GM19468 (cell line): Measurements from ENCODE around the gene ZNF182.
"Not testable (repeated sequence)": the region's sequence is repeated elsewhere in the genome, so short reads cannot be mapped to it uniquely, and the experiment has no call there.

Source experiments
- ATAC-seq: cut with Tn5 transposase; IDR thresholded peaks from one replicate; pipeline ENCODE4 v1.9.1; 2021; ENCODE audit warnings: mild to moderate bottlenecking, moderate library complexity, moderate number of reproducible peaks; ENCODE audit not compliant: unreplicated experiment; ENCODE audit errors: extremely low read depth

Gene ZNF182

DNA sequence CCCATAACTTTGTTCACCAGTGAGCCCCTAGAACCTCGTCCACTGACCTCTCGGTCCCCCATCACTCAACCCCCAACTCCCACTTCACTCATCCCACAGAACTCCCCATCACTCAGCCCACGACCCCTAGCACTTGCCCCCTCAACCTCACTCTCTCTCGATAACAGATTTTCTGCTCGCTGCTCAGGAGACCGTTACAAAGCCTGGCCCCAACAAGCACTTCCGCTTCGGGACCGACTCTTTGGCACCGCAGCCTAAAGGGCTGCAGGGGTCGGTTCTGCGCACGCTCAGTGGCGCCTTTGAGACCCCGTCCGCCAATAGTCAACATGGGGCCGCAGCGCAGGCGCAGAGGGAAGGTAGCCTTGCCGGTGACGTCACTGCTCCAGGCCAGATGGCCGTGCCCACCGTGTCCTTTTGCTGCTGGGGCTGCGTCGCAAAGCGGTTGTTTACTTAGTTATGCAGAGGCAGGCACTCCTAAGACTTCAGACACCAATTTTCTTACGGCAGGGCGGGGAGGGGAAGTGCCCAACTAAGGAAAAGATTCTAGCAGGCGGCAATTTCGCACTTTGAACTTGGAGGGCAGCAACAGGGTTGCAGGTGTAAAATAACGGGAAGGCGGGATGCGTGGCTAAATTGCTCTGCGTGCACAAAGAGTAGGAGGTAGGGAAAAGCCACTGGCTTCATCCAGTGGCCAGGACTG is at the start of gene ZNF182:
Gene ZNF182, minus strand, starts transcription at position 232 of the 700 bp plus-strand sequence. CDS start 1,380 bp downstream, outside the sequence.
- peak; percentile 87 for ATAC-seq

DNA sequence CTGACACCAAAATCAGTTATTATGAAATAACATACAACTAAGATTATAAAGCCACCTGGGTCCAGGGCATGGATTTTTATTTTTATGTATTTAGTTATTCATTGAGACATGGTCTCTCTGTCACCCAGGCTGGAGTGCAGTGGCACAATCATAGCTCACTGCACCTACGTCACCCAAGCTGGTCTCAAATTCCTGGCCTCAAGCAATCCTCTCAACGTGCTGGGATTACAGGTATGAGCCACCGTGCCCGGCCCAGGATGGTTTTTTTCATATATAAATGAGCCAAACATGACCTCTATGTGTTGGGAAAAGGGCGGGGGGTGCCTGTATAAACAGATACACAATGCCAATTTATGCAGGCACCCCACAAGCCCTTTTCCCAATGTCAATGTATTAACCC is 43.1 kb upstream of the ZNF182 start:
- ATAC-seq, result no peak

DNA sequence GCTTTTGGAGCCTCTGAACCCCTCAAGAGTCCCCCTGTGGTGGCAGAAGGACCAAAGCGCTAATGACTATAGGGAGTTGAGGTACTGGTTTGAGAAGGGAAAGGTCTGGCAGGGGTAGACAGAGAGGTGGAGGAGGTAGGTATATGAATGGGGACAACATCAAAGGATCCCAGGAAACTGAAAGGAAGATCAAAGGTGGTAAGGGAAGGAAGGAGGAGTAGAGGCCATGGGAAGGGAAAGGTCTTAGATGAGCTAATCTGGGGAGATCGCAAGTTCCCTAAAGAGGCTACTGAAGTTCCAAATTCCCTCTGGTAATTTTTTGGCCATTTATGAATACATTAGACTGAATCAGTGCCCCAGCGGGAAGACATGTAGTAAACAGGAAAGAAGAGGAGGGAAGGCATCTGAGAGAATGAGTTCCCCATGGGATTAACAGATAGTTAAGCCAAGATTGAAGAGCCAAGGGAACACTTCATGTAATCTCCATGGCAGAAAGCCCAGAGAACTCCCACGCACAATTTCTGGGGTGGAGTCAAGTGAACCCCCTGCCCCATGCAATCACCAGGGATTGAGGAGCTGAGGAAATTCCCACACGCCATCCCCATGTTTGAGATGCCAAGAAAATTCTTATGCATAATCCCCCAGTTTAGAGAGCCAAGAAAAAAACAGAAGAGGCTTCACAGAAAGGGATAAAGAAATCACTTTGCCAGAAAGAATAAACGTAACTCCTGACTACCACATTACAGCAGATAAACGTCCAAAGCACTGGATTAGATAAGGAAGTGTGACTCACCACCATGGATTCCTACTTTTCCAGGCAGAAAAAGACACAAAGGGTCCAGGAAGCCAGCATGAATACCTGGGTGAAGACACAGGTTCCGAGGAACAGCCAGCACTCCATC is 41.9 kb upstream of the ZNF182 start:
- ATAC-seq, result no peak

DNA sequence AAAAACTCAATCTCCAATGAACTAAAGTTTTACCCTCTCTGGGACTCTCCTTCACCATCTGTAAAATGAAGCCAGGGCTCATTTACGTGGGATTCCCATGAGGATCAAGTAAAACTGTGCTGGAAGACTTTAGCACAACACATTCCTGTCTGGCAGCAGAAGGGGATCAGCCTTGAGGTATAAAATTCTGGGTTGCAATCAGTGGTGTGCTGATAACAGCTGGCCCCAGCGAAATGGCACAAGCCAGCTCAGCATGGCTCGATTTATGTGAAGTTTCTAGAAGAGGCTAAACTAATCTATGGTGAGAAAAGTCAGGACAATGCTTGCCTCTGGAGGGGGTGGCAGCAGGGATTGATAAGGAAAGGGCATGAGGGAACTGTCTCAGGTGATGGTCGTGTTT is 39.3 kb upstream of the ZNF182 start:
- no peak for ATAC-seq

DNA sequence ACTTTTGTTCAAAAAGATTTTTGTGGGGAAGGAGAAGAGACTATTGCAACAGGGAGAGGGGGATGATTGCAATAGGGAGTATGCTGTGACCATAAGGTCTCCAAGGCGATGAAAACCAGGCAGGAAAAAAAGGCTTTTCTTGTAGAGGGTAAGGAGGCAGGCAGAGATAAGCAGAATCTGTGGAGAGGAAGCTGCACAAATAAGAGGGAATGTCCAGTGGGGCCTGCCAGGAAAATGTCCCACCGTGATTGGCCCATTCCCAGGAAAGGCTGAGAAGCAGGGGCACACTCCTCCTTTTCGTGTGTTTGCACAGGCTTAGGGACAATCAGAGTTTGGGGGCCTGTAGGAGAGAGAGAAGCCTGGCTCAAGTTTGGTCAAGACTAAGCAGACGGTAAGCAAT is 32.1 kb upstream of the ZNF182 start:
- ATAC-seq, result no peak

DNA sequence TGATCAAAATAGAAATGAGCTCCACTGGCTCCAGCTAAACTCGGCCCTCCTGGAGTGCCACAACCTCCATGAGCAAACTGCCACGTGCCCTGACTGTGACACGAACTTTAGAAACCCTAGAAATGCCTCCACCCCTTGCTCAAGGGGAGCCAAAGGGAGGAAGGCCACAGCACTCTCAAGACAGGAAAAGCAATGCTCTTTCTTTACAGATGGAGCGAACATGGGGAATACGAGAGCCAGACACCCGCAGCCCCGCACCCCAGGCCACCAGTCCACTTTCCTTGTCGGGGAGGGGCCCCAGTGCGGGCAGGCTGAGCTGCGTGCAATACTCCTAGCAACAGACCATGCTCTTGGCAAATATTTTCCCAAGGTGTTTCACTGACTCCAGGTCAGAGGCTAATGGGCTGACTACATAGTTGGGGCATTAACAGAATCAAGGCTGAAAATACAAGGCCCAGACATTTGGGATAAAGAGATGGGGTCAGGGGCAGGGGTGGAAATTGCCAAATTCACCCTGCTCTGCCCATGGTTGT is 26.9 kb upstream of the ZNF182 start:
- ATAC-seq, result not testable (repeated sequence)

DNA sequence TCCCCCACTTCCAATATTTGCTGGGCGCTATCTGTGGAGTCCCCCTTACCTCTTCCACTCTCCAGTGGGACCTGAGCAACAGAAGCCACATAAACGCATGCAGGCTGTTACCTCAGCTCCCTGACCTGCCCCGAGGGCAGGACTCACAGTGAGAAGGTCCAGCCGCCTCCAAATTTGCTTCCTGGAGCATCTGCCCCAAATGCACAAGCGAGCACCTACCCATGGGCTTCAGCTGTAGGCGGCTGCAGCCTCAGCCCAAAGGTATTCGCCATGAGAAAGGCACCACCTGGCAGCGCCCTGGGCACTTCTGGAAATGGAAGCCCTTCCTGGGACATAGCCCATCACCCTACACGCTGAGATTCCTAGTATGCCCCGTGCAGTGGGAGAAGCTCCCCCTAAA is 26.4 kb upstream of the ZNF182 start:
- no peak for ATAC-seq

DNA sequence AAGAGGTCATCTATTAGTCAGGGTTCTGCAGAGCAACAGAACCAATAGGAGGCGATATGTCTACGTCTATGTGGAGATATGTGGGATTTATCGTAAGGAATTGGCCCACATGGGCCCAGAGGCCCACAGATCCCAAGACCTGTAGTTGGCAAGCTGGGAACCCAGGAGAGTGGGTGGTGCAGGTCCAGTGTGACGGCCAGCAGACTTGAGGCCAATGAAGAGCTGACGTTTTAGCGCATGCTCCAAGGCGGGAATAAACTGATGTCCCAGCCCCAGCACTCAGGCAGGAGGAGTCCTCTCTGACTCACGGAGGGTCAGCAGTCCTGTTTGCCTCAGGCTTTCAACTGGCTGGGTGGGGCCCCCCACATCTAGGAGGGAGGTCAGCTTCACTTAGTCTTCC is 24.3 kb upstream of the ZNF182 start:
- no peak for ATAC-seq

DNA sequence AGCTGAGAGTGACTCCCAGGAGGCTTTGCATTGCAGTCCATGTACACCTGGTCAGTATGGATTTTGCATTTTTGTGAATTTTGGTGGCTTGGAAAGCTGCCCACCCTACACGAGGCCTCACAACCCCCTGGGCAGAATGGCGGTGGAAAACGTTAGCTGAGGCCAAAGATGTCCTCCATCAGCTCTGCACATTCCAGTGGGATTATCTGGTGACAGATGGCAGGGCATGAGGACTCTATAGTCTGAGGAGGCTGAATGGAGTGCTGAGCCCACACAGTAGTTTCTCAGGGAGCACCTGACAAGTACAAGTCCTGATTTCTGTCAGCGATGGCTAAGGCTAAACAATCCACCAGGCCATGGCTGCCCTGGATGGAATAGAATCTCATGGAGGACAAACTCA is 23.8 kb upstream of the ZNF182 start:
- not testable (repeated sequence) for ATAC-seq

DNA sequence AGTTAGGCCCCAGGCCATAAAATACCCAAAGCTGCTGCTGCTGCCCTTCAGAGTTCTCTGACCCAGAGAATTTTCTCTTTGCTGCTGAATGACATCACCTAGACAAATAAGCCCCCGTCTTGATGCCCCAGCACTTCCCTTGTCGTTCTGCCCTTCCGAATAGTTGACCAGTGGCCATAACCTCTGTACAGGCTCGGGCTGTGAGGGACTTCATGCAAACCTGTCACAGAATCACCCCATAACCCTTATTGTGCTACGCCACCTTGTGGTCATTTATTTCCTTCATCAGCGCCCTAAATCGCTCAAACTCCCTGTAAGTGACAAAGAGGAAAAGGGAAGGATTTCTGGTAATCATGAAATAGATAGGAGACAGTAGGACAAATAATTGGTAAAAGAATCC is 21.8 kb upstream of the ZNF182 start:
- no peak for ATAC-seq

DNA sequence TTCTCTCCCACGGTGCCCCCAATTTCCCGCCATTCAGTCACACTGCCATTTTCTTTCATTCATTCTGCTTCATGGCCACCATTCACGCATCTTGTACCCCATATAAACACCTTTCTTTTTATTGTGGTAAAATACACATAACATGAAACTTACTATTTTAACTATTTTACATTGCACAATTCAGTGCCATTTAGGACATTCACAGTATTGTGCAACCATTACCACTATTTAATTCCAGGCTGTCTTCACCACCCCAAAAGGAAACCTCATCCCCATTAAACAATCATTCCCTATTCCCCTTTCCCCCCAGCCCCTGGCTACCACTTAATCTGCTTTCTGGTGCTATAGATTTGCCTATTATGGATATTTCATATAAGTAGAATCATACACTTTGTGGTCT is 18.9 kb upstream of the ZNF182 start:
- no peak for ATAC-seq

DNA sequence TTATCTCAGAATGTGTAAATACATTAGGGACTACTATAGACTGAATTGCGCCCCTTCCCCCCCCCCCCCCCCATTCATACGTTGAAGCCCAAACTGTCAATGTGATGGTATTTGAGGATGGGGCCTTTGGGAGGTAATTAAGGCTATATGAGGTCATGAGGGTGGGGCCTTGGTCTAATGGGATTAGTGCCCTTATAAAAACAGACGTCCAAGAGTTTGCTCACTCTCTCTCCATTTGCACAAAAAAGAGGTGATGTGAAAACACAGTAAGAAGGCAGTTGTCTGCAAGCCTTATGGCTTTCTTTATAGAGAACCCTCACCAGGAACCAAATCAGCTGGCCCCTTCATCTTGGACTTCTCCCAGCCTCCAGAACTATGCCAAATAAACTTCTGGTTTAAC is 18.3 kb upstream of the ZNF182 start:
- ATAC-seq, result no peak

DNA sequence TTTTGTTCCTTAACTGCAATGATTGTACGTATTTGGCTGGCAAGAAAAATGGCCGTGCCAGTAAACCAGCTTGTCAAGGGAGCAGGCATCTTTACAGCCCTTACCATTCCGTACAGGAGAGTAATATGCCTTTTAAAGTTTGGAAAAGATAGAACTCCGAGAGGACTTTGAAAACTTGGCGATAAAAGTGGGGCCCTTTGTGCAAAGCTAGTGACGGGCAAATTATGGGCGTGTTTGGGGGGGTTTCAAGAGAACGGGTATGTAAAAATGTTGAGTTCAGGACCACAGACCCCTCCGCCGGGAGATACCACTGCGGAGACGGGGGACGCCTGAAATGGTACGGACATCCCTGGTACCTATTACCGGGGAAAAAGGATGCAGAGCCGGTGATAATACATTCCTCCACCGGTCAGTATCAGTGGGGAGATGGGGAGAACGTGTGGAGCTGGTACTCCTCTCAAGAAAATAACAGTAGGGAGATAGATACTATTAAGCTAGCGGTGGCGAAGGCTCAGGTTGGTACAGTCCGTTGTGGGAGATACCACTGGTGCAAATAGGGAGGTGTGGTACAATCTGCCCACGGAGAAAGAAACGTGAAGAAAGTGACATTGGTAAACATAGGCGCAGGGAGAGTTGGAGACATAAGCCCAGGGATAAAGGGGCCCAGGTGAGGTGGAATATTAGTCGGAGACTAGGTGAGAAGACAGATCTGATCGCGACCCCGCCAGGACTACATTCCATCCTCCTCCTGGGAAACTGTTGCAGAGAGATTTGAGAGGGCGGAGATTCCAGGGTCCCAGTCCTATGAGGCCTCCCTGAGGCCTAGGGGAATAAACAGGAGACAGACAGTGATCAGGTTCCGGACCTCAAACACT is 17.5 kb upstream of the ZNF182 start:
- ATAC-seq, result no peak

DNA sequence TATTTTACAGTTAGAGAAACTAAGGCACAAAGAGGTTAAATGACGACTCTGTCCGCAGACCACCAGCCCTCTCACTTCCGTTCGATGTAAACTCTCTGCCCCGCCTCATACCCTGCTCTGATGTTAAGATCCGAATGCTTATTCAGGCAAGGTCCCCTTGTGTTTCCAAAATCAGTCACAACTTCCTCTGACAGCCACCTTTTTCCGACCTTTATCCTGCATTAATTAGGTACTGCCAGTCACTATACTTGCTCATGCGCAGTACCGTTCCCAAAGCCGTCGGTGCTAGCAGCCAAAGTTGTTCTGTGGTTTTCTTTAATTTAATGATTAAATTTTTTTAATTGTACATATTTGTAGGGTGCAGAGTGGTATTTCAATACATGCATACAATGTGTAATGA is 16.7 kb upstream of the ZNF182 start:
- not testable (repeated sequence) for ATAC-seq

DNA sequence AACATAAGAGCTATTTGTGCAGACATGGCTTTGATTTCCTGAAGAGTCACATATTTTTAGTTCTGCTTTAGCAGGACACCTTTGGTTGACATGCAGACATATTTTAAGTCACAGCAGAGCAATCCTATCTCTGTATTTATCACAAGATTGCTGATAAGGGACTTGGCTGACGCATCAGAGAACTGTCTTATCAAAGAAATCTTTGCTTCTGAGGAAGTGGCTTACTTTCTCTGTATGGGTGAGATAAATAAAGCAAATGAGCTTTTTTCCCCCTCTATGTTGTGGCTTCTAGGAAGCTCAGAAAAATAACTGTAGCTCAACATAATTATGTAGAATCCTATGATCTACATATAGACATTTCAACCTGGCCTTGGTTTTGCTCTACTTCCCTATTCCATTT is 16.1 kb upstream of the ZNF182 start:
- not testable (repeated sequence) for ATAC-seq

DNA sequence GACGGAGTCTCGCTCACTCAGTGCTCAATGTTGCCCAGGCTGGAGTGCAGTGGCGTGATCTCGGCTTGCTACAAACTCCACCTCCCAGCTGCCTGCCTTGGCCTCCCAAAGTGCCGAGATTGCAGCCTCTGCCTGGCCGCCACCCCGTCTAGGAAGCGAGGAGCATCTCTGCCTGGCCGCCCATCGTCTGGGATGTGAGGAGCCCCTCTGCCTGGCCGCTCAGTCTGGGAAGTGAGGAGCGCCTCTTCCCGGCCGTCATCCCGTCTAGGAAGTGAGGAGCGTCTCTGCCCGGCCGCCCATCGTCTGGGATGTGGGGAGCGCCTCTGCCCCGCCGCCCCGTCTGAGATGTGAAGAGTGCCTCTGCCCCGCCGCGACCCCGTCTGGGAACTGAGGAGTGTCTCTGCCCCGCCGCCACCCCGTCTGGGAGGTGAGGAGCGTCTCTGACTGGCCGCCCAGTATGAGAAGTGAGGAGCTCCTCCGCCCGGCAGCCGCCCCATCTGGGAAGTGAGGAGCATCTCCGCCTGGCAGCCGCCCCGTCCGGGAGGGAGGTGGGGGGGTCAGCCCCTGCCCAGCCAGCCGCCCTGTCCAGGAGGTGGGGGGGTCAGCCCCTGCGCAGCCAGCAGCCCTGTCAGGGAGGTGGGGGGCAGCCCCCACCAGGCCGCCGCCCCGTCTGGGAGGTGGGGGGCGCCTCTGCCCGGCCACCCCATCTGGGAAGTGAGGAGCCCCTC is 13.0 kb upstream of the ZNF182 start:
- not testable (repeated sequence) for ATAC-seq

DNA sequence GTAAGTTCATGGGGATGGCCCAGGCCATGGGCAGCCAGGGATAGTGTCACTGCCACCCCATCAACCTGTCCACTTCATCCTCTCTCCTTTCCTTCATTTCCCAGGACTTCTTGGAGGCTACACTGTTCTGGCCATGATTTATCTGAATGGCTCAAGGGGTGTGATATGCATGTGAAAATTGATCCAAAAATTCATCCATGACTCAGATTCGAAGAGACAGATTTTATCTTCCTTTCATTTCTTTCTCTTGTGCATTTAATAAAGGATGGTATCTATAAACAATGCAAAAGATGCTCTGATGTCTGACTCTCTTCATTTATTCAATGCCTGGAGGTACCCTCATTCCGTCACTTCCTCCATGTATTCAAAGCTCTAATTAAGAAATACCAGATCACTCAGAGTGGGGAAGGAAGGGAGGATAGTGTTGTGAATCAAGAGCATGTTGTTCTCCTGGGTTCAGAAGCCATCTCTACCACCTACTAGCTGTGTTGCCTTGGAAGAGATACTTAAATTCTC is 5.7 kb upstream of the ZNF182 start:
- ATAC-seq, result not testable (repeated sequence)

DNA sequence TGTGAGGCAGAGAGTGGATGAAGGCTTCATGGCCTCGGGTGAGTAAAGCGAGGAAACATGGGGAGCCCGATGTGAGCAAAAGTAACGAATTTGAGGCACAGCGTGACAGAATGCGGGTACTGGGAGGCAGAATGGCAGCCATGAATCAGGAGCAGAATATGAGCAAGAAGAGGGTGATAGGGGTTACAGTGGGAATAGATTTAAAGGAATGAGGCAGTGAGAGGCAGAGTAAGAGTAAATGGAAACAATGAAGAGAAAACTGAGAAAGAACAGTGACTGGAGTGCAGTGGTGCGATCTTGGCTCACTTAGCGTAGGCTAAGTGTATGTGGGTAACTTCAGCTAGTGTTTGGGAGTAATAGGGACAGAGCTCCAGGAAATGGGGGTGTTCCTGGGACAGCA is 2.9 kb upstream of the ZNF182 start, which contains the start of gene SPACA5:
Gene SPACA5, plus strand, starts transcription at position 301 of the 400 bp plus-strand sequence. CDS start 815 bp downstream, outside the sequence.
- ATAC-seq, result not testable (repeated sequence)

DNA sequence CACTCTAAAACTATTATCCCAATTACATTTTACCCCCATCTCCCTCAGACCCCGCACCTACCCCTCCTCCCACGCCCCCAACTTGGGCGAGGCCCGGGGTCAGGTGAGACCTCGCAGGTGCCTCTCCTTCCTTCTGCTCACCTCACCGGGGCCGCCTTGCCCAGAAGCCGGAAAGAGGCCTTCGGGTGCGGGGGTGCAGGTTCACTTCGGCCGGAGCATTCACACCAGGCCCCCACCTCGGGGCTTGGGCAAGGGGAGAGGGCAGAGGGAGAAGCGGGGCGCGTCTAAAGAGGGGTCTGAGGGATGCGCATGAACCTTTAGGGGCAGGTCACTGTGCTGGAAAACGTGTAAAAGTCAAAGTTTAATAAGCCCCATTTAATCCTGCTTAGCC is 427 bp downstream of the ZNF182 start:
- no peak for ATAC-seq
